Osteoblast (primary cell): ENCODE data around the gene MAST1. TPM values are rescaled to one million over a fixed set of nuclear protein-coding genes. Genes with fewer than 3 reads are reported as not detected.
A peak's percentile ranks its signal among the peaks of the same experiment; 100 is the strongest.

Source experiments
- DNase-seq: peaks from one replicate; pipeline ENCODE4 v3.0.0; 2011; ENCODE audit warnings: low spot score, mixed read lengths; ENCODE audit not compliant: insufficient read length; ENCODE audit errors: missing footprints
- H2AFZ ChIP-seq: 2 replicates; pipeline ENCODE4 v1.6.0; 2011; ENCODE audit warnings: mild to moderate bottlenecking, low read length
- H3K27ac ChIP-seq: 2 replicates; pipeline ENCODE4 v1.5.1; 2011; ENCODE audit warnings: mild to moderate bottlenecking, low read depth, low read length, moderate library complexity
- H3K27me3 ChIP-seq: 2 replicates; pipeline ENCODE4 v1.6.0; 2012; ENCODE audit warnings: mild to moderate bottlenecking, control low read depth, inconsistent platforms, low read length, moderate library complexity; ENCODE audit not compliant: insufficient read depth
- H3K36me3 ChIP-seq: 2 replicates; pipeline ENCODE4 v1.5.1; 2011; ENCODE audit warnings: mild to moderate bottlenecking, low read length, control low read depth, moderate library complexity; ENCODE audit not compliant: insufficient read depth
- H3K4me1 ChIP-seq: 2 replicates; pipeline ENCODE4 v1.5.1; 2011; ENCODE audit warnings: mild to moderate bottlenecking, low read length, control low read depth, moderate library complexity; ENCODE audit not compliant: insufficient read depth
- H3K4me2 ChIP-seq: 2 replicates; pipeline ENCODE4 v1.6.0; 2011; ENCODE audit warnings: mild to moderate bottlenecking, low read length; ENCODE audit not compliant: insufficient read depth
- H3K4me3 ChIP-seq: fragments of 200-600 bp; sonication (generic); 3 replicates; pipeline ENCODE4 v1.5.1; 2012; ENCODE audit warnings: mild to moderate bottlenecking, low read length, inconsistent platforms; ENCODE audit not compliant: insufficient read depth
- H3K79me2 ChIP-seq: 2 replicates; pipeline ENCODE4 v1.6.0; 2012; ENCODE audit warnings: mild to moderate bottlenecking, low read length, control low read depth, inconsistent platforms; ENCODE audit not compliant: insufficient read depth
- H3K9me3 ChIP-seq: 2 replicates; pipeline ENCODE4 v1.5.1; 2011; ENCODE audit warnings: low read depth, low read length, control low read depth
- H4K20me1 ChIP-seq: 2 replicates; pipeline ENCODE4 v1.6.0; 2012; ENCODE audit warnings: mild to moderate bottlenecking, low read length, control low read depth; ENCODE audit not compliant: insufficient read depth
- CTCF ChIP-seq: IDR thresholded peaks from 2 replicates; pipeline ENCODE4 v1.5.1; 2011; ENCODE audit warnings: mild to moderate bottlenecking, low read depth, low read length, moderate library complexity; ENCODE audit errors: extremely low read depth
- total RNA-seq: library from RNA; depleted of rRNA; stranded (reverse); fragments of >200 nt; gene quantifications from 2 replicates; pipeline ENCODE4 v1.2.3, GENCODE V29; 2012

Gene MAST1
- total RNA-seq, 1 donor: 0.72 TPM

GRCh38 chr19:12847159-12848139 is 9.1 kb downstream of the MAST1 start:
- Histone ChIP-seq H3K4me3 (peak overlapping the region; percentile 58), H3K27me3 (peaks cover 6% of the 10 kb centered on the region), H3K27ac (no peak overlapping the region), H2AFZ (peak overlapping the region; percentile 83), H3K79me2 (no peaks in the 10 kb centered on the region), H3K36me3 (no peaks in the 10 kb centered on the region), H4K20me1 (no peaks in the 10 kb centered on the region), H3K9me3 (no peaks in the 10 kb centered on the region), H3K4me2 (peak overlapping the region; percentile 84), H3K4me1 (peaks cover 4% of the 10 kb centered on the region)
- peak; percentile 99 for DNase-seq
- peak; percentile 88 for TF ChIP-seq CTCF

DNA sequence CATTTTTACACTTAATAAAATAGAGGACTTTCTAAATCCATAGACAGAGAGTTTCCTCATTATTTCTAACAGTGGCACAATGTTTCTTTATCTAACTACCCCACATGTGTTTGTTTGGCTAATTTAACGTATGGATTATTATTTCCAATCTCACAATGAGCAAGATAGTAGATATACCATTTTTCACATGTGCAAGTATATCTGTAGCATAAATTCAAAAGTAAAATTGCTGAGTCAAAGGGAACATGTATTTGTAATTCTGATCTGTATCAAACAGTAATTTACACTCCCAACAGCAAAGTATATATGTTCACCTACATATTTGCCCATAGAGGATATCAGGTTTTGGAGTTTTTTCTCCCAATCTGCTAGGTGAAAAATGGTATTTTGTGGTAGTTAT is 18.3 kb downstream of the MAST1 start:
- Histone ChIP-seq H3K36me3 (no peaks in the 10 kb centered on the region), H3K27ac (no peak overlapping the region), H3K4me2 (no peak overlapping the region), H3K27me3 (no peaks in the 10 kb centered on the region), H4K20me1 (no peaks in the 10 kb centered on the region), H3K4me3 (no peak overlapping the region), H2AFZ (no peak overlapping the region), H3K9me3 (no peaks in the 10 kb centered on the region), H3K4me1 (no peaks in the 10 kb centered on the region), H3K79me2 (no peaks in the 10 kb centered on the region)
- no peak for DNase-seq
- no peak for TF ChIP-seq CTCF

DNA sequence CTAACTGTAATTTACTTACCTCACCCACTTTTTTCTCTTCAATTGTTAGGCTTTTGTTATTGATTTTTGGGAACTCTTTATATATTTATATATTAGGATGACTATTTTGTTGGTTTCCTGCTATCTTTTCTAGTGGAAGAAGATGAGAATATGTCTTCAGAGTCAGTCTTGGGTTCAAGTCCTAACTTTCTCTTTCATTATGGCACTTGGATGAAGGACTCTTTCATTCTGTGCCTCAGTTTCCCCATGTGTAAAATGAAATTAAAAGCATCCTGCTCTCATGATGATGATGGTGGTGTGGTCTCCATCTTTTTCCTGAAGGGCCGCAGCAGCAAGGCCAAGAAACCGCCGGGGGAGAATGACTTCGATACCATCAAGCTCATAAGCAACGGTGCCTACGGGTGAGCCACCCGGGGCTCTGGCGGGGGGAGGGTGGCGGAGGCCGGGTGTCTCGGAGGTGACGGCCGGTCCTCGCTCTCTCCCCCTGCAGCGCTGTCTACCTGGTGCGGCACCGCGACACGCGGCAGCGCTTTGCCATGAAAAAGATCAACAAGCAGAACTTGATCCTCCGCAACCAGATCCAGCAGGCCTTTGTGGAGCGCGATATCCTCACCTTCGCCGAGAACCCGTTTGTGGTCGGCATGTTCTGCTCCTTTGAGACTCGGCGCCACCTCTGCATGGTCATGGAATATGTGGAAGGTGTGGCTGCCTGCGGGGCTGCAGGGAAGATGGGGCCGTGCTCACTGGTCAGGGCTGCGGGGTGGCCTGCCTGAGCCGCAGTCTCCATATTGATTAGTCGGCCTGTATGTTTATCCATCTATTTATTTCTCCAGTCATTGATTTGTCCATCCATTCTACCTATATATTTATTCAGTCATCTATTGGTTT is 20.0 kb downstream of the MAST1 start:
- TF ChIP-seq CTCF: no peak
- no peak overlapping the region for H3K4me3 ChIP-seq

More for the DNA sequence above, 20.0 kb downstream of the MAST1 start:
- Histone ChIP-seq H3K4me1 (no peaks in the 10 kb centered on the region), H3K36me3 (no peaks in the 10 kb centered on the region), H3K9me3 (no peaks in the 10 kb centered on the region), H3K4me2 (no peak overlapping the region), H4K20me1 (no peaks in the 10 kb centered on the region), H3K27ac (no peak overlapping the region), H3K27me3 (no peaks in the 10 kb centered on the region), H3K79me2 (no peaks in the 10 kb centered on the region), H2AFZ (no peak overlapping the region)
- peak; percentile 39 for DNase-seq
